ENCODE results near the gene CCR7. TPM values are rescaled to one million over a fixed set of nuclear protein-coding genes. Genes with fewer than 3 reads are reported as not detected.

CCR7 gene
- total RNA-seq, 4 donors from 2014 or later = 1.2 TPM; not detected in 3

DNA sequence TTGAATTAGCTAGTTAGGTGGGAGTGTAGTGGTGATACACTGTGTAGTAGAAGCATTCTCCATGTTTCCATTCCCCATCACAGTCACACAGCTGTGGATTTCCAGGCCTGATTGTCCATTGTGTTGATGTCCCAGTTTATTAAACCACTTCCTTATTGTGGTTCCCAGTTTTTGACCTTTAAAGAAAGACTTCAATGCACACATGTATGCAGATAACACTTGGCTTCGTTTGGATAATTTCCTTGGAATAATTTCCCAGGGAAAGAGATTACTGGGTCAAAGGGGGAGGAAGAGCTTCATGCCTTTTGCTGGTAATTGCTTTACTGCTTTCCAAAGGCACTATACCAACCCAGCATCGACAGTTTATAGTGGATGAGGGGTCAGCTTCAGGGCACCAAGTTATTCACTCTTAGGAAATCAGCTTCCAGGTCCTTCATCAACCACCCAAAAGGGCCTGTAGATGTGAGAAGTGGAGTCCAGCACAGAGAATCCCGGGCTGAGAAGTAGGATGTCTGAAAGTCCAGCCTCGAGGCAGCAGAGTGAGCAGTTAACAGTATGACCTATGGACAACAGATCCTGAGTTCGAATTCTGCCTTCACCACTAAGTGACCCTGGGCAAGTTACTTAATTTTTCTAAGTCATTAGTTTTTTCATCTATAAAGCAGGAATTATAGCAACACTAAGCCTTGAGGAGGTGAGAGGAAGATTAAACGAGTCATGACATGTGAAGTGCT is 32.6 kb downstream of the CCR7 start:
- peak overlapping the region; percentile 45 for H3K27ac ChIP-seq
- DNase-seq (ENCODE audit: low spot score in 2 of 2) = peak; percentile 35 to 43
- 40% methylated on average over 3 of the region's 6 CpGs for WGBS

GRCh38 chr17:40531051-40531991 is 34.0 kb downstream of the CCR7 start:
- WGBS = 80% methylated on average over 15 of the region's 15 CpGs
- no peaks in the 10 kb centered on the region for H3K9me3 ChIP-seq
- no peaks in the 10 kb centered on the region for H3K27me3 ChIP-seq
- peaks cover 57% of the 10 kb centered on the region for H3K4me1 ChIP-seq
- DNase-seq (ENCODE audit: low spot score in 2 of 2) = peak; percentile 69 to 70
- H3K4me3 ChIP-seq = no peak overlapping the region
- TF ChIP-seq CTCF (IDR thresholded peaks at IDR 0.05) = no peak
- TF ChIP-seq POLR2AphosphoS5 (IDR thresholded peaks at IDR 0.05) = no peak
- no peak for TF ChIP-seq EP300 (IDR thresholded peaks at IDR 0.05)
- TF ChIP-seq POLR2A (IDR thresholded peaks at IDR 0.05) = no peak
- H3K27ac ChIP-seq = no peak overlapping the region
- H3K36me3 ChIP-seq = no peaks in the 10 kb centered on the region

More for the DNA sequence above, 32.6 kb downstream of the CCR7 start:
- H3K4me1 ChIP-seq = peaks cover 64% of the 10 kb centered on the region
- no peak overlapping the region for H3K4me3 ChIP-seq
- no peaks in the 10 kb centered on the region for H3K27me3 ChIP-seq
- no peaks in the 10 kb centered on the region for H3K36me3 ChIP-seq
- no peaks in the 10 kb centered on the region for H3K9me3 ChIP-seq
- no peak for TF ChIP-seq CTCF (IDR thresholded peaks at IDR 0.05)
- TF ChIP-seq EP300 (IDR thresholded peaks at IDR 0.05) = no peak
- TF ChIP-seq POLR2A (IDR thresholded peaks at IDR 0.05) = no peak
- TF ChIP-seq POLR2AphosphoS5 (IDR thresholded peaks at IDR 0.05) = no peak

DNA sequence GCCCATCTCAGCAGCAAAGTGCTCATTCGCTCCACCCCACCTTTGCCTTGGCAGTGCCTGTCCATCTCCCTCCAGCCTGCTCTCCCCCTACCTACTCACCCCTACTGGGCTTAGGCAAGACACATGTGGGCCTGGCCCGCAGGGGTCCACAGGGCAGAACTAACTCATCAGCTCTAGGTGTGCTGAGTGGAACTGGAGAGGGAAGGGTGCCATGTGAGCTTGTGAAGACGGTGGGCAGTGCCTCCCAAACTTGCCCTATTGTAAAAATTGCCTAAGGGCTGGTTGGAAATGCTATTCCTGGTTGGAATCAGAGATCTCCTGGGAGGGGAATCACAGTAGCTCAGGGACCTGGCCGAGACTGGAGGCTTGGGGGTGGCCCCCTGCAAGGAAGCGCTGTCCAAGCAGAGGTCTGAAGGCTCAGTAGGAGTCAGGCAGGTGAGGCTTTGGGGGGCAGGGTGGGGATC is 34.7 kb downstream of the CCR7 start:
- no peaks in the 10 kb centered on the region for H3K9me3 ChIP-seq
- TF ChIP-seq CTCF (IDR thresholded peaks at IDR 0.05) (no peak), POLR2AphosphoS5 (IDR thresholded peaks at IDR 0.05) (no peak), POLR2A (IDR thresholded peaks at IDR 0.05) (no peak), EP300 (IDR thresholded peaks at IDR 0.05) (no peak)
- no peak overlapping the region for H3K4me3 ChIP-seq
- H3K27ac ChIP-seq = no peak overlapping the region
- peak; percentile 57 to 59 for DNase-seq (ENCODE audit: low spot score in 2 of 2)
- no peaks in the 10 kb centered on the region for H3K36me3 ChIP-seq
- H3K4me1 ChIP-seq = peaks cover 51% of the 10 kb centered on the region
- WGBS = 75% methylated on average over 5 of the region's 5 CpGs
- no peaks in the 10 kb centered on the region for H3K27me3 ChIP-seq

DNA sequence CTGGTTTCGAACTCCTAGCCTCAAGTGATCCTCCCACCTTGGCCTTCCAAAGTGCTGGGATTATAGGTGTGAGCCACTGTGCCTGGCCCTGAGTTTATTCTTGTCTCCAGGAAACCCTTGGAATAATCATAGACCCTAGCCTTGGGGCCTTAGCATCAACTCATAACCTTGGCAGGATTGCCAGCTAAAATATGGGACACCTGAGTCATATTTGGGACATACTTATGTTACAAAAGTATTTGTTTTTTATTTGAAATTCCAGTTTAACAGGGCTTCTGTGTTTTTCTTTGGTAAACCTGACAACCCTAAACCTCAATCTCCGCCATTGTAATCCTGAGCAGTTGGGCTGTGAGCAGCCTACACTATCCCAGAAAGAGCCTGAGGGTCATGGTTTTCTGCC is 35.3 kb downstream of the CCR7 start:
- Histone ChIP-seq H3K4me3 (no peak overlapping the region), H3K27me3 (no peaks in the 10 kb centered on the region), H3K4me1 (peaks cover 47% of the 10 kb centered on the region), H3K36me3 (no peaks in the 10 kb centered on the region), H3K9me3 (no peaks in the 10 kb centered on the region), H3K27ac (no peak overlapping the region)
- WGBS = 79% methylated on average over 2 of the region's 2 CpGs
- peak in 1 of 2 donors; percentile 39 for DNase-seq (ENCODE audit: low spot score in 2 of 2)
- TF ChIP-seq POLR2AphosphoS5 (IDR thresholded peaks at IDR 0.05) = no peak

- H3K4me3 ChIP-seq = no peak overlapping the region
- peak in 1 of 2 donors; percentile 16 for DNase-seq (ENCODE audit: low spot score in 2 of 2)
- no peaks in the 10 kb centered on the region for H3K9me3 ChIP-seq
- 61% methylated on average over 10 of the region's 10 CpGs for WGBS
- H3K36me3 ChIP-seq = no peaks in the 10 kb centered on the region
- no peak overlapping the region for H3K27ac ChIP-seq
- H3K27me3 ChIP-seq = no peaks in the 10 kb centered on the region
- TF ChIP-seq CTCF (IDR thresholded peaks at IDR 0.05) = no peak
- TF ChIP-seq POLR2A (IDR thresholded peaks at IDR 0.05) = no peak
- TF ChIP-seq EP300 (IDR thresholded peaks at IDR 0.05) = no peak
- TF ChIP-seq POLR2AphosphoS5 (IDR thresholded peaks at IDR 0.05) = no peak
- peaks cover 38% of the 10 kb centered on the region for H3K4me1 ChIP-seq
These were observed 36.4 kb downstream of the CCR7 start for GRCh38 chr17:40528692-40529417.

Data from suprapubic skin (tissue), 4 donors.